ENCODE data around the gene C9orf78.

Gene C9orf78

DNA sequence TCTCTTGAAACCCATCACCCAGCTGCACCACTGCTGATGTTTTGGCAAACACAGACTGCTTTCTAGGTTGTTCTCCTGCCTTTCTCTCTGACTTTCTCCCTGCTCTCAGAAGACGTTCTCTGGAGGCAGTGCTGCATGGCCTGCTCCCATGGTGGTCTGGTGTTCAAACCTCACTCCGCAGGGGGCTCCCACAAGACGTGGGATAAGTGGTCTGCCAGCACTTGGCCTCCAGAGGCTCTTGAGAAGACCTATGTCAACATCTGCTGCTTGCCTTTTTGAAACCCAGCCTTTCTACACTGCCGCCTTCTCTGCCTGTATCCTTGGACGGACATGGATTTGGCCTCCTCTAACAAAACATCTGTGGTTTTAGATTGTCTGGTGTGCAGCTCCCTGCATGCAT, 16.7 kb upstream of the C9orf78 start:
- no peak for DNase-seq (ENCODE audit: low read depth in 2 of 2)
- TF ChIP-seq, protein P1, sequence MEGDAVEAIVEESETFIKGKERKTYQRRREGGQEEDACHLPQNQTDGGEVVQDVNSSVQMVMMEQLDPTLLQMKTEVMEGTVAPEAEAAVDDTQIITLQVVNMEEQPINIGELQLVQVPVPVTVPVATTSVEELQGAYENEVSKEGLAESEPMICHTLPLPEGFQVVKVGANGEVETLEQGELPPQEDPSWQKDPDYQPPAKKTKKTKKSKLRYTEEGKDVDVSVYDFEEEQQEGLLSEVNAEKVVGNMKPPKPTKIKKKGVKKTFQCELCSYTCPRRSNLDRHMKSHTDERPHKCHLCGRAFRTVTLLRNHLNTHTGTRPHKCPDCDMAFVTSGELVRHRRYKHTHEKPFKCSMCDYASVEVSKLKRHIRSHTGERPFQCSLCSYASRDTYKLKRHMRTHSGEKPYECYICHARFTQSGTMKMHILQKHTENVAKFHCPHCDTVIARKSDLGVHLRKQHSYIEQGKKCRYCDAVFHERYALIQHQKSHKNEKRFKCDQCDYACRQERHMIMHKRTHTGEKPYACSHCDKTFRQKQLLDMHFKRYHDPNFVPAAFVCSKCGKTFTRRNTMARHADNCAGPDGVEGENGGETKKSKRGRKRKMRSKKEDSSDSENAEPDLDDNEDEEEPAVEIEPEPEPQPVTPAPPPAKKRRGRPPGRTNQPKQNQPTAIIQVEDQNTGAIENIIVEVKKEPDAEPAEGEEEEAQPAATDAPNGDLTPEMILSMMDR (IDR thresholded peaks at IDR 0.05; ENCODE audit: low read depth, low read length) = no peak
- H3K4me3 ChIP-seq (replicated peaks in 1 of 2; ENCODE audit: low read depth in 2 of 2, low read length in 2 of 2) = no peak overlapping the region

DNA sequence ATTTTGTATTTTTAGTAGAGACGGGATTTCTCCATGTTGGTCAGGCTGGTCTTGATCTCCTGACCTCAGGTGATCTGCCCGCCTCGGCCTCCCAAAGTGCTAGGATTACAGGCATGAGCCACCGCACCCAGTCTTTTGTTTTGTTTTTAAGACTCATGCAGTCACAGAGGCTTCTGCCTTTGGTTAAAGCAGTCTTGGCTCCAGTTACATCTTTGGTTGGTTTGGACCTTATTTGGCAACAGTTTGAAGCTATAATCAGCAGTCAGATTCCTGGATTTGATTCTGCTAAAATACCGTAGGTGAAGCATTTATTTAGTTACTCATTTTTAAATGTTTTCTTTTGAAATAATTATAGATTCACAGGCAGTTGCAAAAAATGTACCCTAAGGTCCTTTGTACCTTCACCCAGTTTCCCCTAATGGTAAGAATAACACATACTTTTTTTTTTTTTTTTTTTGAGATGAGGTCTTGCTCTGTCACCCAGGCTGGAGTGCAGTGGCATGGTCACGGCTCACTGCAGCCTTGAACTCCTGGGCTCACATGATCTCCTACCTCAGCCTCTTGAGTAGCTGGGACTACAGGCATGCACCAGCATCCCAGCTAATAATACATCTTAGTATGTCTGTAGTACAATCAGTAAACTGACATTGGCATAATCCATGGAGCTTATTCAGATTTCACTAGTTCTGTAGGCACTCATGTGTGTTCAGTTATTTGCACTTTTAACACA, 15.9 kb upstream of the C9orf78 start:
- peak in 1 of 2 donors; percentile 28 for DNase-seq (ENCODE audit: low read depth in 2 of 2)
- TF ChIP-seq, protein P1 (IDR thresholded peaks at IDR 0.05; ENCODE audit: low read depth, low read length) = no peak
- H3K4me3 ChIP-seq (replicated peaks in 1 of 2; ENCODE audit: low read depth in 2 of 2, low read length in 2 of 2) = no peak overlapping the region

DNA sequence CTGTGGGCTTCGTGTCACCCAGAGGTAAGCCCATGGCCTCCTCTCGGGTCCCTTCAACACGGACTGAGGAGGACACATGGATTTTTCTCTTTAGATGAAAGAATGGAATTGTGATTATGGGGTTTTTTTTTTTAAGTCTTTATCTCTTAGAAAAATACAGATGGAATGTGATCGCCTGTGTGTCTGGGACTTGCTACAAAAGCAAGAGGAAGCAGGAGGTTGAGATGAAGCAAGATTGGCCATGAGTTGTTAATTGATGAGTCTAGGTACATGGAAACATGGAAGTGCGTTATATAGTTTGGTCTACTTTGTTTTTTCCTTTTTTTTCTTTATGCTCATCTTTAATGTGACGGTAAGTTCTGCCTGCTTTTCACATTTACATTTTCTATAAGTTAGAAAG, 14.8 kb upstream of the C9orf78 start:
- H3K4me3 ChIP-seq (replicated peaks in 1 of 2; ENCODE audit: low read depth in 2 of 2, low read length in 2 of 2) = no peak overlapping the region
- peak in 1 of 2 donors; percentile 35 for DNase-seq (ENCODE audit: low read depth in 2 of 2)
- TF ChIP-seq, protein P1 (IDR thresholded peaks at IDR 0.05; ENCODE audit: low read depth, low read length) = no peak

DNA sequence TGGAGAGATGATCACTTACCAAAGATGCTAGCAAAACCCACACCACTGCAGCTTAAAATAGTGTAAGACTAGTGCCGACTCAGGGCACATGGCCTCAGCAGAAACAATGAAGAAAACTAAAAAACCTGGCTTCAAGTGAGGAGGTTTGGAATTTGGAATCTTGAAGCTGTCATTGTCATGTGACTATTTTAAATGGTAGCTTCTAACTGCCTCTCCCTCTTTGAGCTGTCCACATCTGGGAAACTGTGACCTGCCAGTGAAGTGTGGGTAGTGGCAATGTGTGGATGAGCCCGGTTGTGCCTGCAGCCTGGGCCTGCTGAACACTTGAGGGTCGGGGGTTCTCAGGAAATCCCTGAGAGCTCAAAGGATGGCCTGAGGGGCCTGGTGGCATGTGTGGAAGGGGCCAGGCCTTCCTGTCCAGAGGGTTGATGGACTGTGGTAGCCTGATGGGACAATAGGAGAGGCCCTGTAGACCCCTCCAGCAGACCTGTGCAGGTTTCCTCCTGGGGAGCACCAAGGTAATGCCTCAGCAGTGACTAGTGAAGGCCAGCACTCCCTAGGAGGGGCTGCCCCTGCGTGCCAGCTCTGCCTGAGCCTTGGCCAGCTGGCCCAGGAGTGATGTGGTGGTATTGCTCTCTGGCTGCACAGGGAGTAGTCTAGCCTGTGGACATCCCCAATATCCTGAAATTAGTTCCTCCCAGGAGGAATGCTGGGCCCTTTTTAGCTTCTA, 13.8 kb upstream of the C9orf78 start:
- H3K4me3 ChIP-seq (replicated peaks in 1 of 2; ENCODE audit: low read depth in 2 of 2, low read length in 2 of 2) = no peak overlapping the region
- TF ChIP-seq, protein P1 (IDR thresholded peaks at IDR 0.05; ENCODE audit: low read depth, low read length) = no peak
- DNase-seq (ENCODE audit: low read depth in 2 of 2) = no peak

DNA sequence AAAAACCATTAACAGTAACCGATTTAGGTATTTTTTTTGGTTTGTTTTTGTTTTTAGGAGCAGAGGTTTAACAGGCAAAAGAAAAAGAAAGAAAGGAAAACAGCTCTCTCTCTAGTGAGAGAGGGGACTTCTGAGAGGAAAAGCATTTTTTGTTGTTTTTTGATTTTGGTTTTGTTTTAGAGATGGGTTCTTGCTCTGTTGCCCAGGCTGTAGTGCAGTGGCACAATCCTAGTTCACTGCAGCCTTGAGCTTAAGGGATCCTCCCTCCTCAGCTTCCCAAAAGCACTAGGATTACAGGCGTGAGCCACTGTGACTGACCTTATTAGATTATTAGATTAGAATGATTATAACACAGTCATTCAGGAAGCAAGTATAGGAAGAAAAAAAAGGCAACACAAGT, 10.3 kb upstream of the C9orf78 start:
- no peak overlapping the region for H3K4me3 ChIP-seq (replicated peaks in 1 of 2; ENCODE audit: low read depth in 2 of 2, low read length in 2 of 2)
- TF ChIP-seq, protein P1 (IDR thresholded peaks at IDR 0.05; ENCODE audit: low read depth, low read length) = no peak
- no peak for DNase-seq (ENCODE audit: low read depth in 2 of 2)

DNA sequence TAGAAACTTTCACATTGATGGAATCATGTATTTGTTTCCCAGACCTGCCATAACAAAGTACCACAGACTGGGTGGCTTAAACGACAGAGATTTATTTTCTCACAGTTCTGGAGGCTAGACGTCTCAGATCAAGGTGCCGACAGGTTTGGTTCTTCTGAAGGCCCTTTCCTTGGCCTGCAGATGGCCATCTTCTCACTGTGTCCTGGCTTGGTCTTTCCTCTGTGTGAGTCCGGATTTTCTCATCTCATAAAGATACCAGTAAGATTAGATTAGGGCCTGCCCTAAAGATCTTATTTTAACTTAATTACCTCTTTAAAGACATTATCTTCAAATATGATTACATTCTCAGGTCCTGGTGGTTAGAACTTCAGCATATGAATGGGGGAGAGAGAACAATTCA, 6.0 kb upstream of the C9orf78 start:
- DNase-seq (ENCODE audit: low read depth in 2 of 2) = no peak
- H3K4me3 ChIP-seq (replicated peaks in 1 of 2; ENCODE audit: low read depth in 2 of 2, low read length in 2 of 2) = no peak overlapping the region
- TF ChIP-seq, protein P1 (IDR thresholded peaks at IDR 0.05; ENCODE audit: low read depth, low read length) = no peak

All from cardiac fibroblast (primary cell).